Measurements from ENCODE around the gene HSD17B13.
"Not testable (repeated sequence)": the region's sequence is repeated elsewhere in the genome, so short reads cannot be mapped to it uniquely, and the experiment has no call there.

HSD17B13 gene

DNA sequence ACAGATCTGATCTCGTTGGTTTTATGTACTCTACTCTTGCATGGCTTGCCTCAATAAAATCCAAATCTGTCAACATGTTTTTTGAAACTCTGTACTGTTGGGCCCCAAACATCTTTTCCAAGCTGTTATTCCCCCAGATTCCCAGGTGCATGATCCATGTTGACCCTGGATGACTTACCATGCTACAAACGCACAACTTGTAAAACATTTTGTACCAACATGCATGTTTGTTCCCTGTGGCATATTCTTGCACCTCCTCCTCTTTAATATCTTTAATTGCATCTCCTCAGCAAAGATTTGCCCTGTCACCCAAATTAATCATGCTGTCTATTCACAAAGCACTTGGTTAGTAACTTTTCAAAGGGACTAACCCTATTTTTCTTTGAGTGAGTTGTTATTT lies 24.3 kb downstream of the HSD17B13 start:
- ATAC-seq (no peak), DNase-seq (ENCODE audit: low spot score in 2 of 2) (no peak)
- H3K4me1 Mint-ChIP-seq = no peaks in the 10 kb centered on the region
- peaks cover 5% of the 10 kb centered on the region for H3K9me3 Mint-ChIP-seq
- no peaks in the 10 kb centered on the region for H3K36me3 Mint-ChIP-seq
- H3K4me3 Mint-ChIP-seq = no peak overlapping the region
- H3K27ac Mint-ChIP-seq = no peak overlapping the region

DNA sequence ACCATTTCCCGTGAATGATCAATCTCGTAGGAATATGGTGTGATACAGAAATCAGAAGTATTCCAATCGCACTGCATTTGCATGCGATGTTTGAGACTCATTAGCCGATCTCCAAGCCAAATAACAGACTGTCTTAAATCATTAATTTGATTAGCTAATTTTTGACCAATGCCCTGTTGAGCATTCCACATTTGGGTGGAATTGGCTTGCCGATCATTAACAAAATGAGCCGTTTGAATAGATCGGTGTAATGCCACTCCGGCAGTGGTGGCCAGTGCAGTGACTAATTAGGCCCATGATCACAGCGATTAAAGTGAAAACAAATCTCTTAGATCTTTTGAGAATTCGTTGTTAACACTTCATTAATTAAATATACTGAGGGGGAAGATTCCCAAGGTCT lies 27.8 kb downstream of the HSD17B13 start:
- H3K4me3 Mint-ChIP-seq; ATAC-seq; H3K4me1 Mint-ChIP-seq; H3K36me3 Mint-ChIP-seq; H3K9me3 Mint-ChIP-seq; DNase-seq (ENCODE audit: low spot score in 2 of 2); H3K27ac Mint-ChIP-seq: not testable (repeated sequence)

DNA sequence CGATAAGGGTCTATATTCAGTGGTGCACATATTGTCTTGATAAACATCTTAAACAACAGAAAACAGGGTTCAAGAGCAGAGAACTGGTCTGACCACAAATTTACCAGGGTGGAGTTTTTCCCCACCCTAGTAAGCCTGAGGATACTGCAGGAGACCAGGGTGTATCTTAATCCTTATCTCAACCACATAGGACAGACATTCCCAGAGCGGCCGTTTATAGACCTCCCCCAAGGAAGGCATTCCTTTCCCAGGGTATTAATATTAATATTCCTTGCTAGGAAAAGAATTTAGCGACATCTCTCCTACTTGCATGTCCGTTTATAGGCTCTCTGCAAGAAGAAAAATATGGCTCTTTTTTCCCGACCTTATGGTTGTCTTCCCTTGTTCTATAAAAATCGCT lies 28.8 kb downstream of the HSD17B13 start:
- H3K27ac Mint-ChIP-seq; H3K9me3 Mint-ChIP-seq; DNase-seq (ENCODE audit: low spot score in 2 of 2); H3K4me1 Mint-ChIP-seq; H3K36me3 Mint-ChIP-seq; ATAC-seq; H3K4me3 Mint-ChIP-seq: not testable (repeated sequence)

DNA sequence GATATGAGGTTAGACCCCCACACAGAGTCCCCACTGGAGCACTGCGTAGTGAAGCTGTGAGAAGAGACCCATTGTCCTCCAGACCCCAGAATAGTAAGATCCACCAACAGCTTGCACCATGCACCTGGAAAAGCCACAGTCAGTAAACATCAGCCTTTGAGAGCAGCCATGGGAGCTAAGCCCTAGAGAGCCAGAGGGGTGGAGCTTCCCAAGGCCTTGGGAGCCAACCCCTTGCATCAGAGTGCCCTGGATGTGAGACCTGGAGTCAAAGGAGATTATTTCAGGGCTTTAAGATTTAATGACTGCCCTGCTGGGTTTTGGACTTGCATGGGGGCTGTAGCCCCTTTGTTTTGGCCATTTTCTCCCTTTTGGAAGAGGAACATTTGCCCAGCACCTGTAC lies 35.7 kb downstream of the HSD17B13 start:
- ATAC-seq = no peak
- peaks cover 12% of the 10 kb centered on the region for H3K9me3 Mint-ChIP-seq
- DNase-seq (ENCODE audit: low spot score in 2 of 2) = no peak
- H3K36me3 Mint-ChIP-seq = no peaks in the 10 kb centered on the region
- H3K4me3 Mint-ChIP-seq = no peak overlapping the region
- H3K4me1 Mint-ChIP-seq = no peaks in the 10 kb centered on the region
- no peak overlapping the region for H3K27ac Mint-ChIP-seq

DNA sequence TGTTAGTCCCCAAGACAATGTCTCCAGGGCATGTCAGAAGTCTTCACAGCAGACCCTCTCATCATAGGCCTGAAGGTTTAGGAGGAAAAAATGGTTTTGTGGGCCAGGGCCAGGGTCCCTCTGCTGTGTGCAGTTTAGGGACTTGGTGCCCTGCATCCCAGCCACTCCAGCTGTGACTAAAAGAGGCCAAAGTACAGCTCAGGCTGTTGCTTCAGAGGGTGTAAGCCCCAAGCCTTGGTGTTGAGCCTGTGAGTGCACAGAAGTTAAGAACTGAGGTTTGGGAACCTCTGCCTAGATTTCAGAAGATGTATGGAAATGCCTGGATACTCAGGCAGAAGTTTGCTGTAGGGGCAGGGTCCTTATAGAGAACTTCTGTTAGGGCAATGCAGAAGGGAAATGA lies 38.4 kb downstream of the HSD17B13 start:
- peaks cover 12% of the 10 kb centered on the region for H3K9me3 Mint-ChIP-seq
- not testable (repeated sequence) for H3K4me1 Mint-ChIP-seq; H3K4me3 Mint-ChIP-seq; H3K36me3 Mint-ChIP-seq; ATAC-seq; H3K27ac Mint-ChIP-seq; DNase-seq (ENCODE audit: low spot score in 2 of 2)

DNA sequence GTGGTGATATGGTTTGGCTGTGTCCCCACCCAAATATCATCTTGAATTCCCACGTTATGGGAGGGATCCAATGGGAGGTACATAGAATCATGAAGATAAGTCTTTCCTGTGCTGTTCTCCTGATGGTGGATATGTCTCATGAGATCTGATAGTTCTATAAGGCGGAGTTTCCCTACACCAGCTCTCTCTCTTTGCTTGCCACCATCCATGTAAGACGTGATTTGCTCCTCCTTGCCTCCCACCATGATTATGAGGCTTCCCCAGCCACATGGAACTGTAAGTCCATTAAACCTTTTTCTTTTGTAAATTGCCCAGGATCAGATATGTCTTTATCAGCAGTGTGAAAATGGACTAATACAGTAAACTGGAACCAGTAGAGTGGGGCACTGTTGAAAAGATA lies 39.5 kb downstream of the HSD17B13 start:
- Mint-ChIP-seq H3K27ac (no peak overlapping the region), H3K9me3 (peaks cover 12% of the 10 kb centered on the region), H3K4me1 (no peaks in the 10 kb centered on the region), H3K36me3 (no peaks in the 10 kb centered on the region), H3K4me3 (no peak overlapping the region)
- no peak for DNase-seq (ENCODE audit: low spot score in 2 of 2)
- ATAC-seq = no peak

DNA sequence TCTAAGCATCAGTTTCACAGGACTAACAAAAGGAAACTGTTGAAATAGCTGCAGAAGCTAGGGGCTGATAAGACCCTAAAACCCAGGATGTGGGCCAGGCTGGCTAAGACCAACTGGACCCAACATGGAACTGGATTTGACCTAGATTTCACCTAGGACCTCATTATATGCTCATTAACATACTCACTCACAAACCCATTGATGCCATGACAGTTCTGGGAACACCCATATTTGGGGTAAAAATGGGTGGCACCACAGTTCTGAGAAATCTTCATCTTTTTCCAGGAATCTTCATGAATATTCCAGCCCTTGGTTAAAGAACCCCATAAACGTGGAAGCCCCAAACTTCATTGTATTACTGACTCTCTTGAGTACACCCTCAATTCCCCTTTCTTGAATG lies 41.1 kb downstream of the HSD17B13 start:
- Mint-ChIP-seq H3K4me3 (no peak overlapping the region), H3K4me1 (no peaks in the 10 kb centered on the region), H3K9me3 (peaks cover 8% of the 10 kb centered on the region), H3K36me3 (no peaks in the 10 kb centered on the region), H3K27ac (no peak overlapping the region)
- ATAC-seq (no peak), DNase-seq (ENCODE audit: low spot score in 2 of 2) (no peak)

DNA sequence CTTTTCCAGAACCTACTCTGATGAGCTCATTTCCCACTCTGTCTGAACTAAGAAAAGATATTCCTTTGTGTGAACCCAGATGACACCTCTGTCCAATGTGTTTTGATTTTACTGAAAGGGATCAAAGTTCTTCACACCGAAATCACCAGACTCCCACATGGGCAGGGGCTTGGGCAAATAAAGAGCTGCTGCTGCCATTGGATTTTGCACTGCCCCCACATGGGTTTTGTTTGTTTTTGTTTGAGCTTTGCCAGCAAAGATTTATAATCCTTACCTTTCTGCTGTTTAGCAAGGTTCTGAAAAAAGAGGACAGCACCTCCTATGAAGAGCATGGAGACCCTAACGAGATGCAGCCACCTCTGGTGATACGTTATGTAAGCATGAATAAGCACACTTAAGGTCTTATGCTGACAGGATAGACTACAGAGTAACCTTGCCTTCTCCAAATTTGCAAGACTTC lies 44.3 kb downstream of the HSD17B13 start:
- DNase-seq (ENCODE audit: low spot score in 2 of 2) = no peak
- no peaks in the 10 kb centered on the region for H3K9me3 Mint-ChIP-seq
- H3K4me3 Mint-ChIP-seq = no peak overlapping the region
- no peaks in the 10 kb centered on the region for H3K4me1 Mint-ChIP-seq
- no peak overlapping the region for H3K27ac Mint-ChIP-seq
- H3K36me3 Mint-ChIP-seq = no peaks in the 10 kb centered on the region
- ATAC-seq = no peak

DNA sequence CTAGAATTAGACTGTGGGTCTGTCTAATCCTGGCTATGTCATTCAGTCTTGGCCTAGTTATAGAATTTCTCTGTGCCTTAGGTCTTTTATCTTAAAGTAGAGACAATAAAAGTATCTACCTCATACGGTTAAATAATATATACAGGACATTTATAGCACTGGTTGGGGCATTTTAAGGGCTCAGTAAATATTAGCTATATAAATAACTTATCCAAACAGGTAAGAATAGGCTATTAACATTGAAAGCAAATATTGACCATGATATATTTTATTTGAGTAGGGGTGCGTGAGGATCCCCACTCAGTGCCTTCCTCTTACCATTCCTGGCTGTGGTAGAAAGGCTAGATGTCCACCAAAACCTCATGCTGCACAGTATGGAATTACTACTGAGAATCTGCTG lies 47.4 kb downstream of the HSD17B13 start:
- Mint-ChIP-seq H3K4me3 (no peak overlapping the region), H3K27ac (no peak overlapping the region), H3K9me3 (no peaks in the 10 kb centered on the region), H3K36me3 (no peaks in the 10 kb centered on the region), H3K4me1 (no peaks in the 10 kb centered on the region)
- ATAC-seq (no peak), DNase-seq (ENCODE audit: low spot score in 2 of 2) (no peak)

DNA sequence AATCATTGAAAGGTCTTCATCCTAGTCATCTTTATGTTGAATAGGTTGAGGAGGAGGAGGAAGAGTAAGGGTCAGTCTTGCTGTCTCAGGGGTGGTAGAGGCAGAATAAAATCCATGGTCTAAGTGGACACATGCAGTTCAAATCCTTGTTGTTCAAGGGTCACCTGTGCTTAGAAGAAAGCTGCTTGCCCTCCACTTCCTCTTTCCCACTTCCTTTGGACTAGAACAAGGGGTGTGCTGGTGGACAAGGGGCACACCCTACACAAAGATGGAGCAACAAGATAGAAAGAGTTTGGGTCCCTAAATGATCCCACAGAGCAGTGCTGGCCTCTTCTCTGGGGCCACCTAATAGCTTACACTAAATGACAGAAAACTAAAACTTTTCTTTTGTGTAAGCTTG lies 47.9 kb downstream of the HSD17B13 start:
- DNase-seq (ENCODE audit: low spot score in 2 of 2) = no peak
- ATAC-seq = no peak
- Mint-ChIP-seq H3K4me1 (no peaks in the 10 kb centered on the region), H3K36me3 (no peaks in the 10 kb centered on the region), H3K9me3 (no peaks in the 10 kb centered on the region), H3K4me3 (no peak overlapping the region), H3K27ac (no peak overlapping the region)

DNA sequence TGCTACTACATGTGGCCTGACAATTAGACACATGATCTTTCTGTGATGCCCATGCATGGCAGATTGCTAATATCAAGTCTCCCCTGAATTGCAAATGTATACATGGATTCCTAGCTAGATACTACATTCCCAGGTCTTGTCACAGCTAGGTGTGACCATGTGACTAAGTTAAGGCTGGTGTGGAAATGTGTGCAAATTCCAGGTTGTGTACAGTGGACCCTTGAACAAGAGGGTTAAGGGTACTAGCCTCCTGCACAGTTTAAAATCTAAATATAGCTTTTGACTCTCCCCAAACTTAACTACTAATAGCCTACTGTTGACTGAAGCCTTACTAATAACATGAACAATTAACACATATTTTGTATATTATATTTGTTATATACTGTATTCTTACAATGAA lies 48.4 kb downstream of the HSD17B13 start:
- Mint-ChIP-seq H3K4me1 (no peaks in the 10 kb centered on the region), H3K4me3 (no peak overlapping the region), H3K9me3 (no peaks in the 10 kb centered on the region), H3K27ac (no peak overlapping the region), H3K36me3 (no peaks in the 10 kb centered on the region)
- DNase-seq (ENCODE audit: low spot score in 2 of 2) = no peak
- ATAC-seq = no peak

DNA sequence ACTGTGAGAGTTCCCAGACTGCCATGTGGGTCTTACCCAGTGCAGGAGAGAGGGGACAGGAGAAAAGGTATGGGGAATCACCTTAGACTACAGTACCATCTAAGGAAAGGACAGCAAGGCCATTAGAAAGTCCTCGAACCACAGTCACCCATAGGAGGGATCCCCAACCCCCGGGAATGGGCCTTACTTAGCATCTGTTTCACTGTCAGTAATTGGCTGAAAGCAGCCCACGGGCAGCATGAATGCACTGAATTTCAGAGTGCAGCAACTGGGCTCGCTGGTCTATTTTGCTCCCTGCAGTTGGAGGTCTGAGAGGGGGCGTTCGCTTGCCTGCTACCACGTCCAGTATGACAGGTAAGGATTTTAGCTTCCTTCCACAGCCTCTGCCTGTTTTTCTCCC lies 51.9 kb downstream of the HSD17B13 start:
- no peak for ATAC-seq
- no peaks in the 10 kb centered on the region for H3K36me3 Mint-ChIP-seq
- no peaks in the 10 kb centered on the region for H3K9me3 Mint-ChIP-seq

DNA sequence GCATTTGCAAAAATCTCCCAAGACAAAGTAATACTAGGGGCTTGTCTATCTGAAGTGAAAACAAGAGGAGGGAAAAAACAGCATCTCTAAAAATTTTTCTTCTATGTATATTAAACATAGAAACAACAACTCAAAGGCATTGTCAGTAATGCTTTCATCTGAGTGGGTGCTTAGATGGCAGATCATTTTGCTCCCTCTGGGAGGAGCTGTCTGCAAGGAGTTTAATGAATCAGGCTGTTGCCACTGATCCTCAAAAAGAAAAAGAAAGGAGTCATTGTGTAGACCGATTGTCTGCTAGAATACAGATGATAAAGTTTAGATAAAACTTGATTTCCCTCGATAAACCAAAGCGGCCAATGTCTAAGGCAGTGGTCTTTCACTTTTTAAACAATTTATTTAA lies 52.5 kb downstream of the HSD17B13 start:
- H3K4me1 Mint-ChIP-seq = no peaks in the 10 kb centered on the region
- no peak overlapping the region for H3K27ac Mint-ChIP-seq
- no peaks in the 10 kb centered on the region for H3K9me3 Mint-ChIP-seq
- ATAC-seq (no peak), DNase-seq (ENCODE audit: low spot score in 2 of 2) (no peak)
- H3K36me3 Mint-ChIP-seq = no peaks in the 10 kb centered on the region
- H3K4me3 Mint-ChIP-seq = no peak overlapping the region

More for the DNA sequence above, 51.9 kb downstream of the HSD17B13 start:
- no peaks in the 10 kb centered on the region for H3K4me1 Mint-ChIP-seq
- DNase-seq (ENCODE audit: low spot score in 2 of 2) = no peak
- H3K4me3 Mint-ChIP-seq = no peak overlapping the region
- no peak overlapping the region for H3K27ac Mint-ChIP-seq

DNA sequence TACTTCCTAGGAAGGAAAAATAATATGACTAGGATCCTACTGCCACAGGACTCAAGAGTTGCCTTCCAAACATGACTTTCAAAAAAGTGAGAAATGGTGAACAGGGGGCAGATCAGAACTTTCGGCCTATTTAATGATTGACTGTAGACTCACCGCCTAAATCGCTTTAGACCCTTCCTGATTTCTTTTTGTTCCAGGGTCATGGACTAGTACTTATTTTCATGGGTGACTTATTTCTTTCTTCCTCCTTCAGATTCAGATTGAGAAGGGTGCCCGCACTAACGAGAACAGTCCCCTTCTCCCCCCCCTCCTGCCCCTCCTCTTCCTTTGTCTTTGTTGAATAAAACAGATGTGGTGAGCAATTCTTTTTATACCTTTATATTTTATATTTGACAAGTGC lies 54.3 kb downstream of the HSD17B13 start:
- Mint-ChIP-seq H3K4me3 (no peak overlapping the region), H3K4me1 (no peaks in the 10 kb centered on the region), H3K9me3 (no peaks in the 10 kb centered on the region), H3K36me3 (no peaks in the 10 kb centered on the region), H3K27ac (no peak overlapping the region)
- ATAC-seq (no peak), DNase-seq (ENCODE audit: low spot score in 2 of 2) (no peak)

DNA sequence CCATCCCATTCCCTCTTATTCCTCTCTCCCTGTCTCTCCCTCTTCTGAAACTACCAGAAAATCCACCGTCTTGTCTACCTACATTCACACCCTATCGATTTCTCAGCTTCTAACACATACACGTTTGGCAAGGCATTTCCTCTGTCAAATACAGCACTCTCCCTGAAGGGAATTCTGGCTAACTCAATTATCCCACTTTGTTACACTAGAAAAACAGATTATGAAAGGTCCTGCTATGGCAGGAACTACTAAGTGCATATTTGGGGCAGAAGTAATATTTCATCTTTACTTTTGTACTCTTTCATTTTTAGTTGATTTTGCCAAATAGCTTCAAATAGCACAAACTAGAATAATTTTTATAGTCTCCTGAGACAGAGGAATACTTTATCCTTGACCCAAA lies 55.7 kb downstream of the HSD17B13 start:
- Mint-ChIP-seq H3K27ac (no peak overlapping the region), H3K36me3 (no peaks in the 10 kb centered on the region), H3K4me3 (no peak overlapping the region), H3K9me3 (peaks cover 2% of the 10 kb centered on the region), H3K4me1 (no peaks in the 10 kb centered on the region)
- DNase-seq (ENCODE audit: low spot score in 2 of 2) (no peak), ATAC-seq (no peak)

DNA sequence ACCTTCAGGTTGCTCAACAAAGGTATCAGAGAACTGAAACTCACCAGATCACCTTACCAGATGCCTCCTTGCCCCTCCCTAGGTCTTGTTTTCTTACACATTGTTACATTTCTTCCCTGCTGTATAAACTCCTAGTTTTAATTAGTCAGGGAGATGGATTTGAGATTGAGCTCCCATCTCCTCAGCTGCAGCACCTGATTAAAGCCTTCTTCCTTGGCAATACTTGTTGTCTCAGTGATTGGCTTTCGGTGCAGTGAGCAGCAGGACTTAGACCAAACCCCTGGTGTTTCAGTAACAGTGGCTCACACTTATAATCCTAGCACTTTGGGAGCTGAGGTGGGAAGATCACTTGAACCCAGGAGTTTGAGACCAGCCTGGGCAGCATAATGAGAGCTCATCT lies 59.8 kb downstream of the HSD17B13 start:
- Mint-ChIP-seq H3K27ac (no peak overlapping the region), H3K9me3 (peaks cover 2% of the 10 kb centered on the region), H3K4me1 (no peaks in the 10 kb centered on the region), H3K4me3 (no peak overlapping the region), H3K36me3 (no peaks in the 10 kb centered on the region)
- ATAC-seq = no peak
- no peak for DNase-seq (ENCODE audit: low spot score in 2 of 2)

DNA sequence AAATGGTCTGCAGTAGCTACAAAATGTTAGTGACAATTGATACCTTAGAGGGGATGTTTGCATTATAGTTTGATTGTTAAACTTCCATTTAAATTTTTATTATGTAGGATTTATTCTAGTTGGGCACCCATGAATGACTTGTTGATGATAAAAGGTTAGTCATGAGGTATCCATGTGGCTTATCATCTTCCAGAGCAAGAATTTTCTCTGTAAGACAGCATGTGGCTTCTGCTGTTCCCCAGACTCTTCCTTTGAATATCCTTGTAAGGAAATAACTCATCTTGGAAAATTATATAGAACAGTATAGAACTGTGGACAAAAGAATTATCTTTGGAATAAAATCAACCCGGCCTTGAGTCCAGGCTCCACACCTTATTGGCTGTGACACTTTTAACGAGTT lies 62.2 kb downstream of the HSD17B13 start:
- no peaks in the 10 kb centered on the region for H3K4me1 Mint-ChIP-seq
- DNase-seq (ENCODE audit: low spot score in 2 of 2) (no peak), ATAC-seq (no peak)
- H3K27ac Mint-ChIP-seq = no peak overlapping the region
- H3K9me3 Mint-ChIP-seq = peaks cover 6% of the 10 kb centered on the region
- no peak overlapping the region for H3K4me3 Mint-ChIP-seq
- H3K36me3 Mint-ChIP-seq = no peaks in the 10 kb centered on the region

Data from stimulated activated effector memory CD8-positive, alpha-beta T cell treated with anti-CD3 and anti-CD28 coated beads, Interleukin-12 subunit alpha, Interleukin-12 subunit beta, amount 100 ng/mL, for 72 hours (primary cell).